NCI-H146 treated with DMSO at 0.1 percent for 48 hours (cell line): ENCODE results near the gene NUSAP1.
"Not testable (repeated sequence)": the region's sequence is repeated elsewhere in the genome, so short reads cannot be mapped to it uniquely, and the experiment has no call there.

Source experiments
- DNase-seq: peaks from one replicate; lab custom pipeline; 2025; ENCODE audit not compliant: unreplicated experiment; lab: John Stamatoyannopoulos, UW

NUSAP1 gene

DNA sequence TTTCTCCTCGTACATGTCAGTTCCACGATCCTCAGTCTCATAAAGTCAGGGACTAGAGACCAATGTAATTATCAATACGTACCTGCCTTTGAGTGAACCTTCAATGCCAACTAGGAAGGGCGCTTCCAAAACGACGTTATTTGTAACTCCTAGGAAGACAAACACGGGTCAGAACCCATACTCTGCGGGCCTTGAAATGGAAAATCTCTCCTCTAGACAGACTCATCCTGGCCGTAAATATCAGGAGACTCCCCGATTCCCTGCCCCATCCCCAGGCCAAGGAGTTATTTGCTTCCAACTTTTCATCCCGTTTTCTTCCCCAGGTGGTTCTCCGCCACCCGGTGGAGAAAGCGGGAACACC, 868 bp upstream of the NUSAP1 start:
- DNase-seq: no peak

- peak; percentile 36 for DNase-seq
Observed at GRCh38 chr15:41333026-41333562, 413 bp downstream of the NUSAP1 start.

DNA sequence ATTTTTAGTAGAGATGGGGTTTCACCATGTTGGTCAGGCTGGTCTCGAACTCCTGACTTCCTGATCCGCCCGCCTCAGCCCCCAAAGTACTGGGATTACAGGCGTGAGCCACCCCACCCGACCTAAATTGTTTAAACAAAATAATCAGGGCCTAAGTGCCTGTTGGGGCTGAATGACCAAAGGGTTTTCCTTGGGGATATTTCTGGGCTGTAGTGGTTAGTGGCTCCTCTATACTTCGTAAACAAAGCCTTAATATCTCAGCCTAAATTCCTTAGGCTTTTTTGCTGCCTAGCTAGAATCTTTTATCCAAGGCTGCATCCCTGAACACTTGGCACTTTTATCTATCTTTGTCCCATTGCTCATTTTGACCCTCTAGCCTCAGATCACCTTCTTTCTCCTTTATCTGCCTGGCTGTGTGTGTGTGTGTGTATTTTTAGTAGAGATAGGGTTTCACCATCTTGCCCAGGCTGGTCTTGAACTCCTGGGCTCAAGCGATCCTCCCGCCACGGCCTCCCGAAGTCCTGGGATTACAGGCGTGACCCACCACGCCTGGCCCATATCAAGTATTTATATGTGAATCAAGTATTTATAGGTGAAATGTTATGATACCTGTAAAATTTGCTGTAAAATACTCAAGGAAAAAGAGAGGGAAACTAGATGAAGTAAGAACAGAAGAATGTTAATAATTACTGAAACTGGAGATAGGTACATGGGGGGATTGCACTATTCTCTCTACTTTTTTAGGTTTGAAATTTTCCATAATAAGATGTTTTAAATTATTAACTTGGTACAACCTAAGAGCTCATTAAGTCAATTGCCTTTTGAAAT, 1.8 kb downstream of the NUSAP1 start:
- DNase-seq: no peak

DNA sequence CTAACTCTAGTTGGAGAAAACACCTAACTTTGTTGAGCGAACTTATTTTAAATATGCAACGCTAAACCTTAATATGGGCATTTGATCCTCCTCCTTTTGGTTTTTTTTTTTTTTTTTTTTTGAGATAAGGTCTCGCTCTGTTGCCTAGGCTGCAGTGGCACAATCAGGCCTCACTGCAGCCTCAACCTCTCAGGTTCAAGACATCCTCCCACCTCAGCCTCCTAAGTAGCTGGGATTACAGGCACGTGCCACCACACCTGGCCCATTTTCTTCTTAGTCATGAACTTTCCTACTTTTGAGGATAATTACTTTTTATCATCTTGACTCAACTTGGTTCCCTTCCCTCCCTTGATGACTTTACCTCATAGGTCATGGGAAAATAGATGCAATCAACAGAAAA, 3.9 kb downstream of the NUSAP1 start:
- DNase-seq: no peak

DNA sequence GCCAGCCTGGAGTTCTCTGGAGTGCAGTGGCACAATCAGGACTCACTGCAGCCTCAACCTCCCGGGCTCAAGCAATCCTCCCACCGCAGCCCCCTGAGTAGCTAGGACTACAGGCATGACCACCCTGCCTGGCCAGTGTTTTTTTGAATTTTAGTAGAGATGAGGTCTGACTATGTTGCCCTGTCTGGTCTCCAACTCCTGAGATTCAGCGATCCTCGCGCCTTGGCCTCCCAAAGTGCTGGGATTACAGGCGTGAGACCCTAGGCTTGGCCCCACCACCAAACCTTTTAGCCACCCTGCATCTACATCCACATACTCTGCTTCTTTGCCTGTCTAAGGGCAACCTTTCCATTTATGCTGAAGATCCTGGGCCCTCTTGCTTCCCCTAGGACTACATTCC, 4.4 kb downstream of the NUSAP1 start:
- no peak for DNase-seq

GRCh38 chr15:41337631-41338522, 5.2 kb downstream of the NUSAP1 start:
- no peak for DNase-seq

- no peak for DNase-seq
Observed at GRCh38 chr15:41340189-41340695, 7.6 kb downstream of the NUSAP1 start.

GRCh38 chr15:41341519-41341918, 8.8 kb downstream of the NUSAP1 start:
- no peak for DNase-seq

- no peak for DNase-seq
Observed at GRCh38 chr15:41347236-41347635, 14.6 kb downstream of the NUSAP1 start.

DNA sequence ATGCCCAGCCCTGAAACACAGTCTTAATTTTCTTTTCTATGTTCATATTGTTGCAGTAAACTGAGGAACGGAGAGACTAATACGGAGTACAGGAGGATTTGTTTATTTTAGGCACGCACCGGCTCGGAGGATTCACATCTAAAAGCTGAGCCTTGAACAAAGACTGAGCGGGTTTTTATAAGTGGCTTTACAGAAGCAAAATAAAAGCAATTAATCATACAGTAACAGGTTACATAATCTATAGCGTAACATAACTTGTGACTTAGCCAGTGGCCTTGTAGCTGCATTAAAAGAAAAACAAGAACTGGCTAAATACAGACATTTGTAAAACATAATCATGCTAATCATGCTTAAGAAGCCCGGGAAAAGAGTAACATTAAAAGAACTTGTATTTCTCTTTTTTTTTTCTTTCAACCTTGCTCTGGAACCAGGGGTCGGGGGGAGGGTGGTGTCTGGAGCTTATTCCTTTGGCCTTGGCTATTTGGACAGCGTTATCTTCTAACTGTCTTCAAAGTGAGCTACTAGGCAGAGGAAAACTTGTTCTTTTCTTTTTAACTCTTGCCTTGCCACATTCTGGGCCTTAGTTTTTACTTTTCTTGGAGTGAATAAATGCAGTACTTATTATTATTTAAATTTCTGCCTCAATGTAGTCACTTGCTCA, 17.5 kb downstream of the NUSAP1 start:
- DNase-seq: no peak

DNA sequence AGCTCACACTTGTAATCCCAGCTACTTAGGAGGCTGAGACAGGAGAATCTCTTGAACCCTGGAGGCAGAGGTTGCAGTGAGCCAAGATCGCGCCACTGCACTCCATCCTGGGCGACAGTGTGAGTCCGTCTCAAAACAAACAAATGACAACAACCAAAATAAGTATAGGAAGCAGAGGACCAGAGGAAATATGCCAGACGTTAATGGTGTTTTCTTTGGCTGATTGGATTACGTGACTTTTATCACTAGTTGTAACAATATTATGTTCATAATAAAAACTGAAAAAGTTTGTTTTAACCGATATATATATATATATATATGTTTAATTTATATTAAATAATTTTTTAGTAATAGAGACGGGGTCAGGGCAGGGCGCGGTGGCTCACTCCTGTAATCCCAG, 21.7 kb downstream of the NUSAP1 start:
- no peak for DNase-seq

DNA sequence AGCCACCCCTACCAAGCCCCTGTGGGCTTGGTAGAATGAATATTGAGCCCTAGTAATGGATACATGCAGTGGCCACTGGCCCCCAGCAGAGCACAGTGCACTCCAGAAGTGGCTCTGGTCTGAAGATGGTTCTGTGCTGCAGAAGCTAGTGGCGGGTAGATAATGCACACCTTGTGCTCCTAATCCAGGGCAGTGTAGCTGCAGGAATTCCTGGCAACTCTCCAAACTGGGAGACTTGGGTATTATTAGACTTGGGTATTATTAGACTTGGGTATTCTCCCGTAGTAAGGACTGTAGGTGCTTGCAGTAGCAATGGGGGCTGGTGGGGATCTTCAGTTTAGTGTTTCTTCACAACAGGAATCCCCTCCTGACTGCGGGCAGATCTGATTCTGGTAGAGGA, 34.7 kb downstream of the NUSAP1 start:
- DNase-seq: no peak

- DNase-seq: no peak
Observed at GRCh38 chr15:41377978-41378377, 45.3 kb downstream of the NUSAP1 start.

DNA sequence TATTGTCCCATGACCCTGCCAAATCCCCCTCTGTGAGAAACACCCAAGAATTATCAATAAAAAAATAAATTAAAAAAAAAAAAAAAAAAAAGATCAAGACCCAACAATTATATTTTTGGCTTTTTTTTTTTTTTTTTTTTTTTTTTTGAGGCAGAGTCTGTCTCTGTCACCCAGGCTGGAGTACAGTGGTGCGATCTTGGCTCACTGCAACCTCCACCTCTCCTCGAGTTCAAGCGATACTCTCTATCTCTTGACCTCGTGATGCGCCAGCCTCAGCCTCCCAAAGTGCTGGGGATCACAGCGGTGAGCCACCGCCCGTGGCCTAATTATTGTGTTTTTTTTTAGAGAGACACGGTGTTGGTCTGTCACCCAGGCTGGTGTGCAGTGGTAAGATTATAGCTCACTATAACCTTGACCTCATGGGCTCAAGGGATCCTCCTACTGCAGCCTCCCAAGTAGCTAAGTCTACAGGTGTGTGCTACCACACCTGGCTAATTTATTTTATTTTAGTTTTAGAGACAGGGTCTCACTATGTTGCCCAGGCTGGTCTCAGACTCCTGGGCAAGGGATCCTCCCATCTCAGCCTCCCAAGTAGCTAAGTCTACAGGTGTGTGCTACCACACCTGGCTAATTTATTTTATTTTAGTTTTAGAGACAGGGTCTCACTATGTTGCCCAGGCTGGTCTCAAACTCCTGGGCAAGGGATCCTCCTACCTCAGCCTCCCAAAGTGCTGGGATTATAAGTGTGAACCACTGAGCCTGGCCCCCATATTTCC, 51.5 kb downstream of the NUSAP1 start:
- DNase-seq: not testable (repeated sequence)

- DNase-seq: no peak
Observed at GRCh38 chr15:41387646-41388045, 55.0 kb downstream of the NUSAP1 start.

GRCh38 chr15:41392659-41393058, 60.0 kb downstream of the NUSAP1 start:
- DNase-seq: no peak

DNA sequence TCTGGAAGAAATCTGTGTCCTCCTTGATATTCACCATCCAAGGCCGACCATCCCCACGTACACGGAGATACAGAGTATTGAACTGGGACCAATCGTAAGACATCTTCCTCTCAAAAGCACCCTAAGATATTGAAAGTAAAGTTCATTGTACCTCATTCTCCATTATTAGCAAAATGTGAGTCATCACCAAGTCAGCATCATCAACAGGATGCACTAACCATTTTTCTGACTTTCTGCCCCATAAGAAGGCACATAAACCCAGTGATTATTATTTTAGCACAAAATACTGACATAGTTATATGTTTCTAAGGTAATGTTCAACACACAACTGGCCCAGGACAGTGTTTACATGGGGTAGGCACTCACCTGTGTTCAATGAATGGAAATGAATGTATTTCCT, 62.2 kb downstream of the NUSAP1 start:
- DNase-seq: no peak

GRCh38 chr15:41396111-41396510, 63.4 kb downstream of the NUSAP1 start:
- DNase-seq: no peak

GRCh38 chr15:41401904-41402267, 69.2 kb downstream of the NUSAP1 start:
- no peak for DNase-seq

DNA sequence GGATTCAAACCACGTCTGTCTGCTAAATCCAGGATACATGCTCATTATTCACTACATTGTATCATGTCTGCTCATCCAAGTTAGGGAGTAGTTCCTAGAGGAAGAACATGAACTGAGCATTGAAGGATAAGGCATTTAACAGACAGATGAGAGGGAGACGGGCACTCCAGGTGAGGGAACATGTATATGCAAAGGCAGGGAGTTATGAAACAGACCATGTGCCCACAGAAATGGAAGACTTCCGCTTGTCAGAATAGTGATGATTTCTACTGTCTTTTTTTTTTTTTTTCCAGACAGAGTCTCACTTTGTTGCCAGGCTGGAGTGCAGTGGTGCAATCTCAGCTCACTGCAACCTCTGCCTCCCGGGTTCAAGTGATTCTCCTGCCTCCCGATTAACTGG, 74.7 kb downstream of the NUSAP1 start:
- DNase-seq: no peak

- no peak for DNase-seq
Observed at GRCh38 chr15:41408234-41408641, 75.6 kb downstream of the NUSAP1 start.
